T-helper 1 cell treated with Interleukin-12 subunit alpha and Interleukin-12 subunit beta and Interleukin-4 antibody, amounts not matched to agents 30 ng/mL and 1 ng/mL, for 36 hours (primary cell): ENCODE measurements around the gene HLX. TPM values are rescaled to one million over a fixed set of nuclear protein-coding genes. Genes with fewer than 3 reads are reported as not detected.

Source experiments
- intact Hi-C: fragments of 100-400 bp; cut with micrococcal nuclease; formaldehyde crosslinking; loops from one replicate; pipeline ENCODE4 v1.15.1; 2024
- total RNA-seq: library from RNA; stranded (reverse); gene quantifications from 2 replicates; pipeline ENCODE4 v1.2.3, GENCODE V29; 2022

Gene HLX
- total RNA-seq, 1 donor from 2014 or later = 5.2 TPM

- intact Hi-C loops = no loop called here
Observed at GRCh38 chr1:220880726-220881506, 1.7 kb downstream of the HLX start.

DNA sequence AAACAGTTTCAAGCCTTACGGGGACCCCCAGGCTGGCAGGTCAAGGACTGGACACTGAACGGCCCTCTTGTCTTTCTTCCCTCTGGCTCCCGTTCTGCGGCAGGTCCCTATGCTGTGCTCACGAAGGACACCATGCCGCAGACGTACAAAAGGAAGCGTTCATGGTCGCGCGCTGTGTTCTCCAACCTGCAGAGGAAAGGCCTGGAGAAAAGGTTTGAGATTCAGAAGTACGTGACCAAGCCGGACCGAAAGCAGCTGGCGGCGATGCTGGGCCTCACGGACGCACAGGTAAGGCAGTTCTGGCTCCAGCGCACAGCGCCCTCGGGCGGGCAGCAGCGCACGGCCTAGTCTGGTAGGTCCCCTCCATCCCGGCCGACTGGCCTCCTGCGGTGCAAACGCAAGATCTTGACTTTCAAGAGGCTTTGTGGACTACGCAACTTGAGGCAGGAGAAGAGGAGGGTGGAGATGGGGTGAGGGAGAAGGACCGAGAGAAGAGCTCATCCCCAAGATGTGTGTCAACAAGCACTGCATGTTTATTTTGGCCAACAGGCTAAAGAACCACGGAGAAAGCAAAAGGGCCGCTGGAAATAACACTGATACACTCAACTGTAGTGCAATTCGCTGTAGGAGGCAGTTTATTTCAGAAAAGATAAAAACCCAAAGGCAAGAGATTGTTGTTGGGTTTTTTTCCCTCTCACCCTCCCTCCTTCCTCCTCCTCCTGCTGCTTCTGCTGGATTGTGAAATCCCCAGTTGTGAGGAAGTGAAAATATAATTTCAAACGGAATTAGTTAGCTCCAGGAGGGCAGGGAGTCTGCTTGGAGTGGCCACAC is 3.0 kb downstream of the HLX start:
- intact Hi-C loops = no loop called here

GRCh38 chr1:220884109-220884980 is 5.1 kb downstream of the HLX start:
- intact Hi-C loops = no loop called here

GRCh38 chr1:220884981-220885918 is 6.0 kb downstream of the HLX start:
- intact Hi-C loops = no loop called here

- intact Hi-C loops = no loop called here
Observed at GRCh38 chr1:220885971-220886370, 6.7 kb downstream of the HLX start.

GRCh38 chr1:220886470-220887201 is 7.4 kb downstream of the HLX start:
- intact Hi-C loops = no loop called here

GRCh38 chr1:220887202-220887519 is 7.9 kb downstream of the HLX start:
- intact Hi-C loops = no loop called here

DNA sequence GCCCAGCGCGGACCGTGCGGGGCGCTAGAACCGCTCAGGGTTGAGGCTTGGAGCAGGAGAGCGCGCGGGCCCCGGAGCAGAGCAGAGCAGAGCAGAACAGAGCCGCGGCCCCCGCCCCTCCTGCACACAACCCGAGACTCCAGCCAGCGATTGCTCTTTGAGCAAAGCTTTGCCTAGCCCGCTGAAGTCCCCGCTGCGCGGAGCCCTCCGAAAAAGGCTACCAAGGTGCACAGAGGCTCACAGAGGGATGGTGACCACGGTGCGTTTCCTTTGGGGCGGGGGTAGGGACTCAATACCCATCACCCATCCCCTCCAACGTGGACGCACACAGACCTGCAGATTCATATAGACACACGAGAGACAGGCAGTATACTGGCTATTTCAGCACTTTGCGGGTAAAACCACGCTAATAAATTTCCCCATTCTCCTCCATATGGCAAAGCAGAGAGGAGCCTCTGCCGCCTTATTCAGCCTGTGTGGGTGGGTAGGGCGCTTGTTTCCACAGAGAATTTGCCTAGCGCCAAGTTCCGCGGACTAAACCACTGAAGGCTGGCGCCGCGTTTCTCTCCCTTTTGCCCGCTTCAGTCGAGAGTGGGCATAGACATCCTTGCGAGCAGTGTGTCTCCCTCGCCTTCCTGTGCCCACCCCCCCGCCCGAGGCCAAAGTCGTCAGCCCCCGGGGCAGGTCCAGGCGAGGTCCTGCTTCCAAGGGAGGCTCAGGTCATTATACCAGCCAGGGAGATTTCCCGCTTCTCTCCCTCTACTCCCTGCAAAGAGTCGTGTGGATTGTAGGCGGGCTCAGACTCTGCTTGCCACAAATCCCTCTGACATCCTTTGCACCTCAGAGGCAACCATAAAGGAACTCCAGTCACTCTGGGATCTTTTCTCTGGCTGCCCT is 8.5 kb downstream of the HLX start:
- intact Hi-C loops = no loop called here

DNA sequence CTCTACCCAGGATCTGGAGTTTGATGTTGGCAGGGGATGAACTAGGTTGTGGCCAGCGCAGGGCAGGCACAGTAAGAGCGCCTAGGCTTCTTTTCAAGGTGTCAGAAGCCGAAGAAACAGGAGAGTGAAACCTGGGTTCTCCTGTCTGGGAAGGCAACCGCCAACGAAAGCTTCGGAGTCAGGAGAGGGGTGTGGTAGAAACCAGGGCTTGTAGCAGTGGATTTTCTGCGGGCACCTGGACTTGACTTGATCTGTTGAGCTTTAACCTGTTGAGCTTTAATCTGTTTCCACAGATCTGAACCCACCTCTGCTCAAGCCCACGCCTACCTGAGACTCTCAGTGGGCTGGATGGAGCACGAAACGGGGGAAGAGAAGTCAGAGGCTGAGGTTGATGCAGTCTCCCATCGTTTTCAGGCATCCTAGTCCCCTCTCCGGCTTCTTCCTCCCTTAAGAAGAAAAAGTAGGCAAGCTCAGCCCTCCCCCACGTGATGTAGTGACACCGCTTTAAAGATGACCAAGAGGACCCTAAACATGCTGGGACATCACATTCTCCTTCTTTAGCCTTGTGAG is 9.3 kb downstream of the HLX start:
- intact Hi-C loops = no loop called here

GRCh38 chr1:220889333-220889732 is 10.1 kb downstream of the HLX start:
- intact Hi-C loops = no loop called here

GRCh38 chr1:220889848-220890287 is 10.6 kb downstream of the HLX start:
- intact Hi-C loops = no loop called here

DNA sequence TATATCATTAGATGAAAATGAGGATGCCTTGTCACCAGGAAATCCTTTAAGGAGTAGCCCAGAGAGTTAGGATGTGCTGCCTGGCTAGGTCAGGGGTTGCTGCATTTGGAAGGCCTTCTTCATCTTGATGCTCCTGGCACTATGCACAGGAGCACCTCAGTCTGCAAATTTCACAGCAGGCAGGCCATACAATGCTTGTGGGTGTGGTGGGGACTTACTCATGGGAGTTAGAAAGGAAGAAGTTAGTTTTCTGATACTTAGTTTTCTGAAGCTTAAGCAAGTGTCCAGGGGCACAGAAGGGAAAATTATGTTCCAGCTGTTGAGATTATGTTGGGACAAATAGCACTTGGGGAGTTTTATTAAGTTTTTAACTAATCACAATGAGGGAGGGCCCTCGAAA is 11.4 kb downstream of the HLX start:
- intact Hi-C loops = no loop called here

DNA sequence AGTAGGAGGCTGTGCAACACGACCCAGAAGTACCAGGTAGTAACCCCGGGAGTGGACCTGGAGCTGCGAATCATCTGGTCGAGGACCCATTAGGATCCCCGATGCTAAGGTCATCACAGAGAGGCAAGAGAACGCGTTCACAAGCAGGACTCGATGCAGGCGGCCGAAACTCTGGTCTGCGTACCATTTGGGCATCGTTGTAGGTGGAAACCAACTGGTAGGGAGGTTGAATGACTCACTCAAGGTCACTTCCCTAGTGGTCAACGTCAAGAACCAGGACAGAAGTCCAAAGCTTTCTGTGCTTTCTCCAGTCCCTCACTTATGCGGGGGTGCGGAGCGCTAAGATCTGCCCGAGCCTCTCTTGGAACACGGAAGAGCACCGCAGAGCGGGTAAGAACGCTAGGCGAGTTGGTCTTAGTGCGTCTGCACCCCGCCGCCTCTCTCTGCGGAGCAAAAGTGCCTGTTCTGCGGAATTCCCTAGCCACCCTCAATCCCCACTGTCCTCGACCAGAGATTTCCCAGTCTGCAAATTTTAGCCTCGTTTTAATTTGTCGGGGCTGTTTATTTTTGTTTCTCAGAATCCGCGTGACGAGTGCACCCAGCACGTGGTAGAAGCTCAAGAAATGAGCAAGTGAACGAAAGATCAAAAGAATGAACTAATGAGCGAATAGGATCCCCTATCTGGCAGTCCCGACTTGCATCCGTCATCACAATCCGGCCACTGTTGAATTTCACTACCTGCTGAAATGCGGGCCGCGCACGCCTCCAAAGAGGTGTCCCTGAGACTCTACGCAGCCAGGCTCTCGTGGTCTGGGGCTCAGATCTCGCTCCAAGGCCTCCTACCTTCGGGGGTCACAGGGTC is 12.2 kb downstream of the HLX start:
- intact Hi-C loops = loop anchor here (2.0 kb wide), 1 partner anchor 13 kb away; the partner anchor contains the start of gene HLX

- intact Hi-C loops = loop anchor here (2.0 kb wide), 1 partner anchor 13 kb away; the partner anchor contains the start of gene HLX
Observed at GRCh38 chr1:220892086-220892376, 12.8 kb downstream of the HLX start.

- intact Hi-C loops = loop anchor here (2.0 kb wide), 1 partner anchor 14 kb away; the partner anchor contains the start of gene HLX
Observed at GRCh38 chr1:220892997-220893700, 13.9 kb downstream of the HLX start.

DNA sequence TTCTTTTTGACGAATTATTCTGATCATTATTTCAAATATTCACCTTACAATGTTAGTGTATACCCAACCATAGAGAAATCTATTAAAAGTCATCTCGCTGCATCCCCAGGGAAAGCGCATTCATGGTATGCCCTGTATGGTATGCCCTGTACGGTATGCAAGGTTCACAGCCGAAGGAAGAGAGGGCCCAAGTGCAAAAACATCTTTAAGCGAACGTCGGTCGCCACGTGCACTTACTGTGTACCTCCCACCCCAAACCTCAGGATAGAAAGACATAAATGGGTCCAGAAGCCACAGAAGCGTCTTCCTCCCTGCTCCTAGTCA is 14.4 kb downstream of the HLX start:
- intact Hi-C loops = loop anchor here (2.0 kb wide), 1 partner anchor 15 kb away; the partner anchor contains the start of gene HLX
